Stimulated activated CD8-positive, alpha-beta memory T cell treated with anti-CD3 and anti-CD28 coated beads, Interleukin-7, amount 100 ng/mL, for 24 hours (primary cell): Measurements from ENCODE around the gene BRF1.

Experiments used
- DNase-seq: peaks from one replicate; pipeline ENCODE4 v3.0.0-alpha.2; 2020; ENCODE audit warnings: low read depth

Gene BRF1

DNA sequence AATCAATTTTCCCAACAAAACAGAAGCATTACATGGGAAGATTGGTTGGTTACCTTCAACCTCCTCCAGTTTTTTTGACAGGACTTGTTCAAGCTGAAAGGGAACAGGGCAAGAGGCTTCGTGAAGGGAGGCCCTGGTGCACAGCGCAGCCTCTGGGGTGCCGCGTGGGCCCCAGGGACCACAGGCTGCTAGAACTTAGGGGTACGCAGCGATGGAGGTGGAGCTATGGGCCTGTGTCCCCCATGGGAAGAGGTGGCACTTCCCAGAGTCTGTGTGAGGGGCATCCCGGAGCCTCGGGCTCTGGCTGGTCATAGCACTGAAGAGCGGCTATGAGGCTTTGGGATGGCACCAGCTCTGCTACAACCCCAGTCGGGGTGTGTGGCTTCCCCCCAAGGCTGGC, 74.6 kb downstream of the BRF1 start:
- no peak for DNase-seq

DNA sequence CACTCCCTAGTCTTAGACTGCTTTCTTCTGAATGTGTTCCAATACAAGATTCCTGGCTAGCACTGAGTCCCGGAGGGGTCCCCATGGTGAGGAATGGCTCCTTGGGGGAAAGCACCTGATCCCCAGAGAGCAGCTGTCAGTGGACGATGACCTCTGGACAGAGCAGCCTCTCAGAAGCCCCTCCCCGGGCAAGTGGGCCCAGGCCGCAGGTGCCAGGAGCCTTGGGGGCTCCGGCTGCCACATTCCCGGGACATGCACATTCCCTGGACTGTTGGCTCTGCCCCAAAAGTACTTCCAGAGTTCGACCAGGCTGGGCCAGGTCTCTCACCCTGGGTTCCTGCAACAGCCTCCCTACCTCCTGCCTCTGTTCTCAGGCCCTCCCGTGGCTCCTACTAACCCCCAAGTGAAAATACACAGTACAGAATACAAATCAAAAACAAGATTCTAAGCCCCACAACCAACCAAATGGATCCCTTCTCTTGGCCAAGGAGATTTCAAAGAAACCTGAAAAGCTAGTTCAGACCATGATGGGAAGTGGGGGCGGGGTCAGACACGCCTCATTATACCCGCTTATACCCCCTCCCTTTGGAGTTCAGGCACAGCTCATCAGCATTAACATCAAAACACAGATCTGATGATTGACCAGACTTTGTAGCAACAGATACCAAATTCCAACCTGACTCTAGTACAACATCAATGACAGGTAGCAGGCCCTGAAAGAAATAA, 75.8 kb downstream of the BRF1 start:
- no peak for DNase-seq

DNA sequence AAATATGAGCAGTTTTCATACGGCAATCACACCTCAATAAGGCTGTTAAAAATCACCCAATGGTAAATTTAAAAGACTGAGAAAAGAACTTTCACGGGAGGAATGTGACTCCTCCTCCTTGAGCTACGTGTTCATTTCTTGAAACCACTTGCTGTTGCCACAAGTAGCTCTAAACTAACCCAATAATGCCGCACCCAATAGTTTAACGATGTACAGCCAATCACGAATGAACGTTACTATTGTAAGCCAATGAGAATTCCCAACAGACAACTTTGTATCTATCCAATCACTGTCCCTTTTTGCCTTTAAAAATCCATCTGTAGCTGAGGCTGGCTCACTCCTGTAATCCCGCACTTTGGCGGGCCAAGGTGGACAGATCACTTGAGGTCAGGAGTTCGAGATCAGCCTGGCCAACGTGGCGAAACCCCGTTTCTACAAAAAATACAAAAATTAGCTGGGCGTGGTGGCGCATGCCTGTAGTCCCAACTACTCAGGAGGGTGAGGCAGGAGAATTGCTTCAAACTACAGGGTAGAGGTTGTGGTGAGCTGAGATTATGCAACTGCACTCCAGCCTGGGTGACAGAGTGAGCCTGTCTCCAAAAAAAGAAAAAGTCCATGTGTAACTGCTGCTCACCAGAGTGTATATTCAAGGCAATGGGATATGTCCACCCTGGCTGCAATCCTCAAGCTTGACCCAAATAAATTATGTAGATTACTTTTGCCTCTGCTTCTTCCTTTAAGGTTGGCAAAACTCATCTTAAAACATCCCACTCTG, 76.8 kb downstream of the BRF1 start:
- DNase-seq = no peak

DNA sequence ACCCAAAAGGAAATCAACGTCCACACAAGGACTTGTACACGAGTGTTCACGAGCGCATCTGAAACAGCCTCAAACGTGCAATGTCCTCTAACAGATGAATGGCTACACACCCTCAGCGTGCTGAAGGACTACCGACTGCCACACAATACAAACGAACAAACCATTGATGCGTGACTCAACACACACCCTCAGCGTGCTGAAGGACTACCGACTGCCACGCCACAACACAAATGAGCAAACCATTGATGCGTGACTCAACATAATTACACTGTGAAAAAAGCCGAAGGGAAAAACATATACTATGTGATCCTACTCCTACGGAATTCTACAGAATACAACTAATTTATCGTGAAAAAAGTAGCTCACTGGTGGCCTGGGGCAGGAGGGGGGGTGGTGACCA, 77.5 kb downstream of the BRF1 start:
- no peak for DNase-seq

DNA sequence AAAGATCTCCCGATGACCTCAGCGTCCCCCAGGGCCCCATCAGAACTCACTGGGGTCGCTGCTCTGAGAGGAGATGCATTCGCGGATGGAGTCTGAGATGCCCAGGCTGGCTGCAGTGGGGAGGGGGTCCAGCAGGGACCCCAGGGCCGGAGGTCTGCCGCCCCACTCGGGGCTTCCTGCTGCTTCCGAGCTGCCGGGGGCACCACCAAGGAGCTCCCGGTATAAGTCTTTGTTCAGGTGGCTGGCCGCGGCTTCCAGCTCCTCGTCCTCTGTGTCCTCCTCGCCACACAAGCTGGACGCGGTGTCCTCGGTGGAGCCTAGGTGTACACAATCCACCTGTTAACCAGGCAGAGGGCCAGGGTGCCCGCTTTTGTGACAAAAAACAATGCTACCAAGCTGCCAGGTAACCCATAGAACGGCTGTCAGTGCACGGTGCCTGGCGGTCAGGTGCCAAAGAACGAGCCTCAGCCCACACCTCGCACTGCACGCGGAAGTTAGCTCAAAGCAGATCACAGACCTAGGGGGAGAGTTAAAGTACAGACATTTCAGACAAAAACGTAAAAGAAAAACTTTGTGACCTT, 79.1 kb downstream of the BRF1 start:
- DNase-seq = no peak

DNA sequence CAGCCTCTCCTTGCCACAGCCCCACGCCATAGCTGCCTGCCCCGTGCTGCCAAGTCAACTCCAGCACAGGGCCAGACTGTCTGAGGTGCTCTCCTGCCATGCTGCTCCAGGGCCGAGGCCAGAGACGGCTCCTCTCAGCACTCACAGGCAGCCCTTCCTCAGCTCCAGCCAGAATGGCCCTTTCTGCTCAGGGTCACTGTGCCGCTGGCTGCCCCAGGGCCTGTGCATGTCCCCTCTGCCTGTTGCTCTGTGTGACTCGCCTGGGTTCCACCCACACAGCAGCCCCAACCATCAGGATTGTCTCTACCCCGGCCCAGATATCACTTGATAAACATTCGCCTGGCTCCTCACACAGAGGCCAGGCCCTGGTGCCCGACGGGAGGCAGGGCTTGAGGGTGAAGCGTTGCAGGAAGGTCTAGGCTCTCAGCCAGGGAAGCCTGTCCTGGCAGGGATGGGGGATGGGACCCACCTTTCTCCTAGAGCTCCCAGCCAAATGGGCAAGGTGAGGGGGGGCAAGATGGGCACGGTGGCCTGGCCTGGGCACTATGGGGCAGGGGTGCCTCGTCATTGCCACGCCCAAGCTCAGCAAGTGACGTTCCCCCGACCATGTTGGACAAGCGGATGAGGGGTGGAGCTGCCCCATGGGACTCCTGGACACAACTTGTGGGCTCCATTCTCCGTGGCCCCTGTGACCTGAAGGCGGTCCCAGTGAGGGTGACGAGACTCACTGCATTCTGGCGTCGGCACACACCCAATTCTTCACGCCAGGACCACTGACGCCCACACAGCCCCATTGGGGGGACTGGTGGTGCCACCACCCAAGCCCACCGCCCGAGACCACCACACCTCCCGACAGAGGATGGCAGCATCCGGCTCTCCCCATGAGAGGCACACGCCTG, 79.9 kb downstream of the BRF1 start:
- no peak for DNase-seq

DNA sequence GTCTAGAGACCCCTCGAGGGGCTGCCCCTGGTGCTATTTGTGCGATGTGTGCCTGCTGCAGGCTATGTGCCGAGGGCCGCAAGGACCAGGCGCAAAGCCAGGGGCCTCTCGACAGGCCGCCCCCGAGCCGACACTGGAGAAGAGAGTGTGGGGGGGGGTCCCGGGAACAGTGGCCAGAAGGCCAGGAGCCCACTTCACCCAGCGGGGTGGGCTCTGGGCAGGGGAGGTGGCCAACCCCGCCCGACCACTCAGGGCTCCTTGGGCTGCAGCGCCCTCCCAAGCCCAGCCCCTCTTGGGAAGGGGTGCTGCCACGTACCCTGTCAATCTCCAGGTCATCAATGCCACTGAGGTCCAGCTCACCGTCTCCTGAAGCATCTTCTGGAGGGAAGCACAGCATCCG, 81.0 kb downstream of the BRF1 start:
- no peak for DNase-seq

DNA sequence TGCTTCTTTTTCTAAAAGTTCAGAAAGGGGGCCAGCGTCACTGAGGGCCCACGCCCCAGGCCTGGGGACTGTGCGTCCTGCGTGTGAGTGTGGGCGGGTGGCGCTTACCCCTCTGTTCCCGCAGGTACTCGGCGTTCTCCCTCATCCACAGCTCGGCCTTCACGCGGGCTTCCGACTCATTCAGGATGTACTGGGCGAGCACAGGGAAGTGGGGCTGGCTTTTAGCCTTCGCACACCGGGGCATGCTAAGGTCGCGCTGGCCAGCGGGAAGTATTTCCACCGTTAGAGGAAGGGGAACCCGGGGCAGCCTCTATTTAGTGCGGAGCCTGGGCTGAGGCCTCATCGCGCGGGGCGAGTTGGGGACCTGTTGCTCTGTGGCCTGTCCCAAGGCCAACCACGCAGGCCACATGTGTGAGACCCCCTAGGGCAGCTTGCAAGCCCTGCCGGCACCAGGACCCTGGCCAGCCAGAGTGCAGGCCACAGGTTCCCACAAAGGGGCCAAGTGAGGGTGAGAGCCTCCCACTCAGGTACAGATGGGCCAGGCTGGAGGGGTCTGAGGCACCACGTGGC, 81.7 kb downstream of the BRF1 start:
- no peak for DNase-seq

DNA sequence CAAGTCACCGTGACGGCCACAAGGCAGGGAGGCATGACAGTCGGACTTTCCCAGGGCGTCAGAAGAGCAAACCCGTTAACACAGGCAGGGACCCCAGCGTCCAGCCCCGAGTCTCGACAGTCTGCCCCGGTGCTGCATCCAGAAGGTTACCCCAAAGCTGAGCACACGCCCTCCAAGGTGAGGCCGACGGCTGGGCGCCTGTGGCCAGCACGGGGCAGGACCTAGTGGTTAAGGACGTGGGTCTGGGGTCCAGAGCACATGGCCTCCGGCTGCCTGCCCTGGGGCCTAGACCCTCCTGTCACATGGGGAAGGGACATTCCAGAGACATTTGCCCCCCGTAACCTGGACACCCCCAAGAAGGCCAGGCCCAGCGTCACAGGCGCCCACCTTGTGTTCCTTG, 82.2 kb downstream of the BRF1 start:
- no peak for DNase-seq

DNA sequence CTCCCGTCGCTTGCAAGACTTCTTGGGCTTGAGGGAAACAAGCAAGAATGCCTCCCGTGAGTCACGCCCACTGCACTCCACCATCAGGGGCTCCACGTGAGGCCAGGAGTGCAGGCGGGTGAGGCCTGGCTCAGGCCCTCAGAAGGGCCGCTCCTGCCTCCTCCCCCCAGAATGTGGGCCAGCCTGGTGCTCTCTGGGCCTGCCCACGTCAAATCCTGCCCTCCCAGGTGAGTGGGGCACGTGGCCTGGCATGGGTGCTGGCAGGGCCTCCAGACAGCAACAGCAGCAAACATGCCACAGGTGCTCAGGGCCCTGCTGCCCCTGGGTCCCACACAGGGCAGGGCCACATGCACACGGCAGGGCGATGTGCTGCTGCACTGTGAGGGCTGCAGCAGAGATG, 83.0 kb downstream of the BRF1 start:
- no peak for DNase-seq

DNA sequence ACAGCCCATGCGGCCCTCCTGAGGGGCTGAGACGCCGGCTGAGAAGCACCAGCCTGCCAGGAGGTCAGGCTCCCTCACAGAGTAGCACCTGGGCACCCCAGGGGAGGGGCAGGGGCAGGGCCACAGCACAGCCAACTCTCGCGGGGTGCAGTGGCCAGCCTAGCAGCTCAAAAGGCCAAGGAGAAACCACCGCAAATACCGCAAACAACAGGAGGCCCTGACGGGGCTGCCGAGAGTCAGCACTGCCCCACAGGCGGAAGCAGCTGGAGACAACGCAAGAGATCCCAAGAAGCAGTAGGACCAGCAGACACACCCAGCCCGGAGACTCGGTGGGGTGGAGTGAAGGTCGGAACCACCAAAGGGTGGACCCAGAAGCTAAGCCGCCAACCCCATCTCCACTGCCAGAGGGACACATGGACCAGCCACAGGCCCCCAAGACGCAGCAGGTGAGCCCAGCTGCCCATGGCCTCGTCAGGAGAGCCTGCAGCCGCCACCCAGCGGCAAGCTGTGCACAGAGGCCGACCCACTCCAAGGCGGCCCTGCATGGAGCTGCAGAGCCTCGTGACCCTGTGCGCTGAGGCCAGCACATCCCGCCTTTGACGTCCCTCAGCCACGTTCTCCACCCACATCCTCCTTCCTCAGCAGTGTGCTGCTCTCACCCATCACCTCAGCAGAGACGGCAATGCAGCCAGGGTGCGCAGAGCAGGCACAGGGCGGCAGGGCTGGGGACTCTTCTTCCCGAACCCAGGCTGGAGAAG, 84.1 kb downstream of the BRF1 start:
- no peak for DNase-seq

DNA sequence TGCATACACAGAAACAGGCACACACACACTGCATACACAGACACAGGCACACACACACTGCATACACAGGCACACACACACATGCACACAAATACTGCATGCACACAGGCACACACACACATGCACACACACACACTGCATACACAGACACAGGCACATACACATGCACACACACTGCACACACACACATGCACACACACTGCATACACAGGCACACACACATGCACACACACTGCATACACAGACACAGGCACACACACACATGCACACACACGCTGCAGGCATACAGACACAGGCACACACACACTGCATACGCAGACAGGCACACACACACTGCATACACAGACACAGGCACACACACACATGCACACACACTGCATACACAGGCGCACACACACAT, 85.2 kb downstream of the BRF1 start:
- DNase-seq = no peak

DNA sequence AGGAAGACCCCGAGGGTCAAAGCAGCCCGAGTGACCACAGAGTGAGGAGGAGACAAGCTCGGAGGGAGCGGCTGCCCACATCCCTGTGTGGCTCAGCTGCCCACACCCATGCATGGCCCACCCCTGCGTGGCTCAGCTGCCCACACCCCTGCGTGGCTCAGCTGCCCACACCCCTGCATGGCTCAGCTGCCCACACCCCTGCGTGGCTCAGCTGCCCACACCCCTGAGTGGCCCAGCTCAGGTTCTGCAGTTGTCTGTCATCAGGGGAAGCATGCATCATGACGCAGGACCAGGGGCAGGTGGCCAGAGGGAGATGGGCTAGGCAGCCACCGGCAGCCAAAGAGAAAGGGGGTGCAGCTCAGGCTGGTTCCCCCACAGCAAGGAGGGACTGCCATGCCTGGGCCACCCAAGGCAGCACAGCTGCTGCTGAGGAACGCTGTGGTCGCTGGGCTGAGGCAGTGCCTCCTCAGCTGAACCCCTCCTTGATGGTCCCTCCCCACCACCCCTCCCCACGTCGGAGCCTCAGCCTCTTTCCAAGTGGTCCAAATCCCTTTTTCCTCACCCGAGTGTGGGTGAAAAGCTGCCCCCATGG, 86.4 kb downstream of the BRF1 start:
- no peak for DNase-seq

DNA sequence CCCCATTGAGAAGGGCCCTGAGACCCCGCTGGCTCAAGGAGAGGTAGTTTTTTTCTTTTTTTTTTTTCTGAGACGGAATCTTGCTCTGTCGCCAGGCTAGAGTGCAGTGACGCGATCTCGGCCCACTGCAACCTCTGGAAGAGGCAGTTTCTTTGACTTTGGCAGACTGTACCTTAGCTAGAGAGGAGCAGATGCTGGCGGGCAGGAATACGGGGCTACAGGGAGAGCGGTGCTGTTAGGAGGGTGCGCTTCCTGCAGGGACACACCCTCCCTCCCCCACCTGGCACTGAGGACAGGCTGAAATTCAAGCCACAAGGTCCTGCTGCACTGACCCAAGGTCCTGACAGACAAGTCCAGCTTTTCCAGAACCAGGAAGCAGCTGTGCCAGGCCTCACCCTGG, 87.4 kb downstream of the BRF1 start:
- DNase-seq = no peak

DNA sequence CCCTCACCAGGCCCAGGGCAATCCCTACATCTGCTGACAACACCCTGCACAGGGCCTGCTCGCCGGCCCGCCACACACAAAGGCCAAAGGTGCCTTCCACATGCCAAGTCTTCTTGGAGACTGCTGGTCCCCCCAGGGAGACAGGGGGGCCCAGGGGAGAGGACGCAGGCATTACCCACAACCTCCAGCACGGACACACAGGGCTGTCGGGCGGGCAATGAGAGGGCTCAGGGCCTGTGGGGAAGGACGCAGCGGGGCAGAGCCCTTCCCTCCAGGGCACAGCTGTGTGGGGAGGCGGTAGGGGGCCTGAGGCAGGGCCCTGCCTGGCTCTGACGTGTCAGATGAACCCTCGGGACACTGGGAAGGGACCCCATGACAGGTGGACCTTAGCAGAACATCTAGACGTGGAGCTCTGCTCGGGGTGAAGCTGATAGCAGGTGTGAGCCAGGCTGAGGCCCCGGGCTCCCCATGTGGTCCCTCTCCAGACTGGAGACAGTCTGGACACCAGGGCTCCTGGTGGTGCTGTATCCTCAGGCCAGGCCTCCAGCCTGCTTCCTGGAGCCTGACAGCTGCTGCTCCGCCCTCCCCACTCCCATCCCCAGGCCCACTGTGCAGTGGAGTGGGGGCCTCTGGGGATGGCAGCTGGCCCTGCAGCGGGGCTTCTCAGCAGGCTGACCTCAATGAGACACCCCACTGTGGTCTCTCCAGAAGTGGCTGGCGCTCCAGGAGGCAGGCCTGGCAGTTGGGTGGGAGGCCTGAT, 88.1 kb downstream of the BRF1 start:
- no peak for DNase-seq

DNA sequence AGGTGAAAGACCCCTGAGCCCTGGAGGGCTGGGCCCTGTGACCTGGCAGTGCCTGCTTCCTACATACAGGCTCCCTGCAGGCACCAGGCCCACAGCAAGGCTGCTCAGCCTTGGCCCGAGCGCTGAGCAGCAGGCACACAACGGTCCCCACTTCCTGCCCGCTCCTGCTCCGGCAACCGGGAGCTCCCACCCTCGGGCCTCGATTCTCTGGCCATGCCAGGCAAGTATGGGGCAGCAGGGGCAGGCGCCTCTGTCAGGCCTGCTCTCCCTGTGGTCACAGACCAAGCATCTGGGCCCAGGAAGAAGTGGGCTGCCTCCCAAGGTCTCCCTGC, 89.1 kb downstream of the BRF1 start:
- no peak for DNase-seq

DNA sequence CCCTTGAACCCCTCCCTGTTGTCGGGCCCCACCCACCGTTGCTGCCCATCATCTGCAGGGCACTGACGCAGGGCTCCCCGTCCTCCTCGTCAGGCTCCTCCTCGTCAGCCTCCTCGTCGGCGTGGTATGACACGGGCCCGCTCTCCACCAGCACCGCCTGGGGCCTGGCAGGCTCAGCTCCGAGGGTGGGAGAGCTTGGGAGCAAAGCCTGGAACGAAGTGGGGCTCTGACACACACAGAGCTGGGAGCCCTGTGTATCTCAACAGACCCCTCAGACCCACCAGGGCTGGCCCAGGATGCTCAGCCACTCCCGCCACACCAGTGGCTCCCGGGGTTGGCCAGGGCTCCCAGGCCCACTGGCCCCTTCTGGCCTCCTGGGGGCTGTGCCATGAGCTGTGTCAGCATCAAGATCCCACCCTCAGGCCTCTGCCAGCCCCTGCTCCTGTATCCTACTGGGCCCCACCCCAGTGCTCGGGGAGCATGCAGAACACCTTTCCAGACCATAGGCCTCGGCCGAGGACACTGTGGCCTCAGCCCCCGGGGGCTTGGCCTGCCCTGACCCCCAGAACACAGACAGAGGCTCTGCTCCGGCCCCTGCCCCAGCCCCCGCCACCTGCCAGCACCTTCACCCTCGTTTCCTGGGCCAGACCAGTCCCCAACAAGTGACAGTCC, 89.6 kb downstream of the BRF1 start:
- DNase-seq = no peak

DNA sequence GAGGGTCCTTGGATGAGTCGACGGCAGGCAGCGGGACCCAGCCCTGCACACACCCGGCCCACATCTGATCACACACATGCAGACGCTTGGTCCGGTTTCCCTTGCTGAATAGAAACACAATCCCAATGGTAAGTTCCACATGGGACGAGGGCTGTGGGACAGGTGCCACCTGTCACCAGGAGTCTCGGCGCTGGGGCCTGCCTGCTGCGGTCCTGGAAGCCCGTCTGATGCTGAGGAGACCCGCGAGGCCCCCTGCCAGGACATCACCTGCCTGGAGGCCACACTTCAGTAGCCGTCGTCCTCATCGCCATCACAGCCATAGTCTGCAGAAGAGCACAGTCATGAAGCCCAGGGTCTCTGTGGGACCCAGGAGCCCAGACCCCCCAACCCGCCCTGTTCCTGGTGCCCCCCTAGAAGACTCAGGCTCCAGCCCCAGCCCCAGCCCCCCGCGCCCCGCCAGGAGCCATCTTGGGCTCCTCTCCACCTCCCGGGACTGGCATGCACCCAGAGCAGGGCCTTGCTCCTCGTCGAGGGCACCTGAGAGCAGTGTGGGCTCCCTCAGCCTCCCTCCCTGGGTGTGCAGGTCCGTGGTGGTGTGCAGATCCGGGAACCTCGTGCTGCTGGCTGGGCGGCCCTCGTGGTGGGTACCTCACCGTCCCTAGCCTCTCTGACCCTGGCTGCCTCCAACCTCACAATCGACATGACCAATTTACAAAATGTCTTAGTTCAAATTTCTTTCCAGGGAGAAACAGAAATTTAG, 90.4 kb downstream of the BRF1 start:
- DNase-seq = no peak

DNA sequence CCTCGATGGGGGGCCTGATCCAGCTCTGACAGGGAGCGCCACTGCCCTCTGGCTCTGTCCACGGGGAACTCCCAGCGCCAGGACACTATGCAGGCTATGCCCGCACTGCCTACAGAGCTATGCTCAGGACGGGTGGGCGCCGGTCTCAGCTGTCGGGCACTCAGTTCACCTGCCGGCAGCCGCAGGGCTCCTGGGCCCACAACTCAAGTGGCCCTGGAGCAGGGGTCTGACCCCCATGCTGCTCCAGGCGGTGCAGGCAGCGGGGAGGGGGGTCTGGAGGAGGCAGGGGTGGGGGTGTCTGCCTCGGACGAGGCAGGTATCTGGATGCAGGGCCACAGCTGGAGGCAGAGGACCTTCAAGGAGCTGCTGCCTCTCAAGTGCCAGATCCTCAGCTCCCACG, 91.2 kb downstream of the BRF1 start:
- no peak for DNase-seq
